ENCODE results near the gene IFT43. TPM values are rescaled to one million over a fixed set of nuclear protein-coding genes. Genes with fewer than 3 reads are reported as not detected.

IFT43 gene
- total RNA-seq, 4 donors from 2014 or later, result 16.2 to 31.4 (median 26.1) TPM

- TF ChIP-seq, protein P1, sequence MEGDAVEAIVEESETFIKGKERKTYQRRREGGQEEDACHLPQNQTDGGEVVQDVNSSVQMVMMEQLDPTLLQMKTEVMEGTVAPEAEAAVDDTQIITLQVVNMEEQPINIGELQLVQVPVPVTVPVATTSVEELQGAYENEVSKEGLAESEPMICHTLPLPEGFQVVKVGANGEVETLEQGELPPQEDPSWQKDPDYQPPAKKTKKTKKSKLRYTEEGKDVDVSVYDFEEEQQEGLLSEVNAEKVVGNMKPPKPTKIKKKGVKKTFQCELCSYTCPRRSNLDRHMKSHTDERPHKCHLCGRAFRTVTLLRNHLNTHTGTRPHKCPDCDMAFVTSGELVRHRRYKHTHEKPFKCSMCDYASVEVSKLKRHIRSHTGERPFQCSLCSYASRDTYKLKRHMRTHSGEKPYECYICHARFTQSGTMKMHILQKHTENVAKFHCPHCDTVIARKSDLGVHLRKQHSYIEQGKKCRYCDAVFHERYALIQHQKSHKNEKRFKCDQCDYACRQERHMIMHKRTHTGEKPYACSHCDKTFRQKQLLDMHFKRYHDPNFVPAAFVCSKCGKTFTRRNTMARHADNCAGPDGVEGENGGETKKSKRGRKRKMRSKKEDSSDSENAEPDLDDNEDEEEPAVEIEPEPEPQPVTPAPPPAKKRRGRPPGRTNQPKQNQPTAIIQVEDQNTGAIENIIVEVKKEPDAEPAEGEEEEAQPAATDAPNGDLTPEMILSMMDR (IDR thresholded peaks at IDR 0.05), result no peak
- no peak for TF ChIP-seq POLR2A (IDR thresholded peaks at IDR 0.05)
- no peak for TF ChIP-seq EP300 (IDR thresholded peaks at IDR 0.05)
- Histone ChIP-seq H3K27ac (no peak overlapping the region), H3K36me3 (no peaks in the 10 kb centered on the region), H3K4me3 (no peak overlapping the region), H3K27me3 (peaks cover 0 to 50% of the 10 kb centered on the region in 2 donors), H3K9me3 (no peaks in the 10 kb centered on the region), H3K4me1 (no peaks in the 10 kb centered on the region)
- WGBS, 2 donors, result 11% methylated on average over 21 to 30 of the region's 30 CpGs
- no peak for DNase-seq (ENCODE audit: low spot score in 2 of 2)
These were observed 145.8 kb downstream of the IFT43 start for GRCh38 chr14:76131071-76131965.

GRCh38 chr14:76133103-76133502, 147.5 kb downstream of the IFT43 start:
- 15 to 22% methylated on average over 4 of the region's 4 CpGs for WGBS, 2 donors
- Histone ChIP-seq H3K36me3 (no peaks in the 10 kb centered on the region), H3K27me3 (peaks cover 0 to 68% of the 10 kb centered on the region in 2 donors), H3K27ac (no peak overlapping the region), H3K9me3 (no peaks in the 10 kb centered on the region), H3K4me1 (peaks cover 0 to 2% (median 0%) of the 10 kb centered on the region in 4 donors), H3K4me3 (no peak overlapping the region)
- DNase-seq (ENCODE audit: low spot score in 2 of 2), result no peak
- TF ChIP-seq EP300 (IDR thresholded peaks at IDR 0.05) (no peak), POLR2A (IDR thresholded peaks at IDR 0.05) (no peak)
- TF ChIP-seq, protein P1 (IDR thresholded peaks at IDR 0.05), result no peak

Other genes starting within 250 kb of the IFT43 start
- gene TGFB3, start 3.8 kb upstream of the IFT43 start, total RNA-seq, result 10 to 100 TPM in 1 of 4 donors, 1 to 10 TPM in 3; 3.1 to 10.0 (median 5.6) TPM
- 10 to 100 TPM; 56.1 to 76.8 (median 71.7) TPM for gene GPATCH2L, start 166.2 kb downstream of the IFT43 start, total RNA-seq